Naive thymus-derived CD4-positive, alpha-beta T cell (primary cell): Measurements from ENCODE around the gene IPMK. TPM values are rescaled to one million over a fixed set of nuclear protein-coding genes. Genes with fewer than 3 reads are reported as not detected.
"Not testable (repeated sequence)": the region's sequence is repeated elsewhere in the genome, so short reads cannot be mapped to it uniquely, and the experiment has no call there.

ENCODE experiments used
- ATAC-seq: fragments of 150-1000 bp; cut with Tn5 transposase; 2 replicates; pipeline ENCODE4 v1.10.0; 2021; ENCODE audit warnings: mild to moderate bottlenecking, moderate library complexity
- CTCF ChIA-PET: fragments of 350-600 bp; sonication (Branson Sonifier 250); formaldehyde crosslinking; loops from one replicate; lab custom pipeline; 2021; ENCODE audit warnings: antibody characterized with exemption; lab: Charles Lee
- POLR2A ChIA-PET: fragments of 350-600 bp; sonication (Branson Sonifier 250); formaldehyde crosslinking; loops from one replicate; lab custom pipeline; 2021; ENCODE audit warnings: antibody characterized with exemption, inconsistent platforms; lab: Charles Lee
- DNase-seq, 9 donors: peaks; one replicate each; pipeline versions ENCODE4 v3.0.0 to v3.0.0-alpha.2; 2020 to 2022; ENCODE audit warnings: mixed read lengths in 1 of 9
- H3K27ac ChIP-seq: one replicate; pipeline ENCODE4 v1.7.0; 2013; ENCODE audit warnings: mild to moderate bottlenecking, low read depth, low read length, moderate library complexity
- H3K27me3 ChIP-seq, 2 donors: one replicate each; pipeline ENCODE4 v1.7.0; 2013; ENCODE audit warnings: low read length in 2 of 2, mild to moderate bottlenecking in 2 of 2, moderate library complexity in 2 of 2; ENCODE audit not compliant: control insufficient read depth in 2 of 2, insufficient read depth in 2 of 2
- H3K36me3 ChIP-seq, 3 experiments: 1 replicate in 2 of 3; 2 replicates in 1 of 3; pipeline ENCODE4 v1.7.0; 2013; ENCODE audit warnings: low read length in 3 of 3, mild to moderate bottlenecking in 3 of 3, moderate library complexity in 1 of 3; ENCODE audit not compliant: insufficient read depth in 3 of 3, control insufficient read depth in 2 of 3
- H3K4me1 ChIP-seq, 2 donors: one replicate each; pipeline ENCODE4 v1.7.0; 2013; ENCODE audit warnings: low read length in 2 of 2, mild to moderate bottlenecking in 2 of 2, moderate library complexity in 1 of 2; ENCODE audit not compliant: control insufficient read depth in 2 of 2, insufficient read depth in 2 of 2
- H3K4me3 ChIP-seq: 2 replicates; pipeline ENCODE4 v1.7.0; 2013; ENCODE audit warnings: mild to moderate bottlenecking, low read length
- H3K9me3 ChIP-seq, 3 experiments: 1 replicate in 2 of 3; 2 replicates in 1 of 3; pipeline ENCODE4 v1.7.0; 2013; ENCODE audit warnings: low read length in 3 of 3; ENCODE audit not compliant: control insufficient read depth in 2 of 3
- H3K27ac Mint-ChIP-seq, 9 donors: one replicate each; pipeline ENCODE4 v1.8.0; 2020 to 2022; ENCODE audit warnings: mixed read lengths in 9 of 9, mild to moderate bottlenecking in 8 of 9, moderate library complexity in 5 of 9, inconsistent platforms in 2 of 9
- H3K27me3 Mint-ChIP-seq, 5 donors: one replicate each; pipeline ENCODE4 v1.8.0; 2021 to 2022; ENCODE audit warnings: mixed read lengths in 5 of 5, mild to moderate bottlenecking in 1 of 5
- H3K36me3 Mint-ChIP-seq, 5 donors: one replicate each; pipeline ENCODE4 v1.8.0; 2020 to 2022; ENCODE audit warnings: mixed read lengths in 5 of 5, mild to moderate bottlenecking in 3 of 5, inconsistent platforms in 1 of 5
- H3K4me1 Mint-ChIP-seq, 7 donors: one replicate each; pipeline ENCODE4 v1.8.0; 2020 to 2022; ENCODE audit warnings: mixed read lengths in 7 of 7, mild to moderate bottlenecking in 3 of 7, inconsistent platforms in 1 of 7
- H3K4me3 Mint-ChIP-seq, 10 donors: one replicate each; pipeline ENCODE4 v1.8.0; 2020 to 2022; ENCODE audit warnings: mild to moderate bottlenecking in 10 of 10, mixed read lengths in 10 of 10, moderate library complexity in 6 of 10, inconsistent platforms in 2 of 10
- H3K9me3 Mint-ChIP-seq, 11 donors: one replicate each; pipeline ENCODE4 v1.8.0; 2020 to 2022; ENCODE audit warnings: mixed read lengths in 11 of 11, mild to moderate bottlenecking in 4 of 11, inconsistent platforms in 1 of 11, moderate library complexity in 1 of 11
- intact Hi-C, 2 donors: fragments of 100-400 bp; cut with micrococcal nuclease; formaldehyde crosslinking; loops; one replicate each; pipeline ENCODE4 v1.15.1; 2023
- polyA plus RNA-seq, 2 donors: library from polyadenylated mRNA; unstranded; fragments of 300-500 nt; fragmentation: Illumina TruSeq; gene quantifications; one replicate each; pipeline ENCODE4 v1.2.3, GENCODE V29; 2021
- total RNA-seq, 6 experiments: library from RNA in 5 of 6; stranded (reverse) in 5 of 6; gene quantifications; 1 replicate in 5 of 6; 2 replicates in 1 of 6; pipeline ENCODE4 v1.2.3 and lab custom pipeline; 2021 to 2026

Gene IPMK
- total and polyA plus RNA-seq, 7 experiments from 2014 or later = 1.6 to 6.4 (median 5.0) TPM

- ATAC-seq (no peak), DNase-seq (no peak)
- no peaks in the 10 kb centered on the region for H3K36me3 ChIP-seq
- ChIA-PET POLR2A (no interaction called here), CTCF (no interaction called here)
- Mint-ChIP-seq H3K27ac (no peak overlapping the region), H3K9me3 (peaks cover 0 to 35% (median 8%) of the 10 kb centered on the region in 11 donors), H3K27me3 (no peaks in the 10 kb centered on the region), H3K4me3 (no peak overlapping the region), H3K36me3 (peaks cover 0 to 41% (median 19%) of the 10 kb centered on the region in 5 donors), H3K4me1 (peaks cover 19 to 41% (median 34%) of the 10 kb centered on the region in 7 donors)
- no peaks in the 10 kb centered on the region for H3K27me3 ChIP-seq
- H3K9me3 ChIP-seq = peaks cover 0 to 4% (median 0%) of the 10 kb centered on the region in 3 experiments
- H3K4me3 ChIP-seq = no peak overlapping the region
- no peaks in the 10 kb centered on the region for H3K4me1 ChIP-seq
- intact Hi-C loops = loop anchor here in 1 of 2 donors (10.0 kb wide), 1 partner anchor 48 kb away; no protein-coding TSS in a partner anchor
- H3K27ac ChIP-seq = no peak overlapping the region
Observed at GRCh38 chr10:58243269-58243668, 24.4 kb downstream of the IPMK start.

- peak overlapping the region in 1 of 9 donors; percentile 18 for H3K27ac Mint-ChIP-seq
- peaks cover 0 to 48% (median 34%) of the 10 kb centered on the region in 5 donors for H3K36me3 Mint-ChIP-seq
- Histone ChIP-seq H3K9me3 (peaks cover 0 to 4% (median 0%) of the 10 kb centered on the region in 3 experiments), H3K27ac (no peak overlapping the region), H3K27me3 (no peaks in the 10 kb centered on the region), H3K4me3 (no peak overlapping the region), H3K4me1 (no peaks in the 10 kb centered on the region), H3K36me3 (peaks cover 0 to 13% (median under 1%) of the 10 kb centered on the region in 3 experiments)
- no peak for DNase-seq
- POLR2A ChIA-PET = no interaction called here
- no peak for ATAC-seq
- peak overlapping the region in 2 of 10 donors; percentile 24 to 39 for H3K4me3 Mint-ChIP-seq
- H3K4me1 Mint-ChIP-seq = peaks cover 23 to 41% (median 34%) of the 10 kb centered on the region in 7 donors
- CTCF ChIA-PET = interaction anchor here (1.0 kb wide), 1 partner anchor 12 kb away, joined by 3 read pairs; no protein-coding TSS in a partner anchor
- no peaks in the 10 kb centered on the region for H3K27me3 Mint-ChIP-seq
- peaks cover 0 to 30% (median 6%) of the 10 kb centered on the region in 11 donors for H3K9me3 Mint-ChIP-seq
- intact Hi-C loops = loop anchor here in 1 of 2 donors (10.0 kb wide), 1 partner anchor 47 kb away; no protein-coding TSS in a partner anchor
Observed at GRCh38 chr10:58241346-58241745, 26.3 kb downstream of the IPMK start.

GRCh38 chr10:58240531-58240930 is 27.2 kb downstream of the IPMK start:
- no peak for ATAC-seq
- CTCF ChIA-PET = no interaction called here
- no peaks in the 10 kb centered on the region for H3K27me3 Mint-ChIP-seq
- peaks cover 0 to 4% (median 0%) of the 10 kb centered on the region in 3 experiments for H3K9me3 ChIP-seq
- peaks cover 0 to 19% (median 7%) of the 10 kb centered on the region in 3 experiments for H3K36me3 ChIP-seq
- peaks cover 0 to 47% (median 40%) of the 10 kb centered on the region in 5 donors for H3K36me3 Mint-ChIP-seq
- H3K4me1 ChIP-seq = no peaks in the 10 kb centered on the region
- H3K4me3 ChIP-seq = no peak overlapping the region
- H3K4me1 Mint-ChIP-seq = peaks cover 23 to 41% (median 34%) of the 10 kb centered on the region in 7 donors
- DNase-seq = no peak
- POLR2A ChIA-PET = interaction anchor here (0.6 kb wide), 1 partner anchor 37 kb away, joined by 3 read pairs; no protein-coding TSS in a partner anchor
- H3K27ac Mint-ChIP-seq = no peak overlapping the region
- no peaks in the 10 kb centered on the region for H3K27me3 ChIP-seq
- intact Hi-C loops = loop anchor here in 1 of 2 donors (10.0 kb wide), 1 partner anchor 46 kb away; no protein-coding TSS in a partner anchor
- H3K4me3 Mint-ChIP-seq = peak overlapping the region in 4 of 10 donors; percentile 13 to 39 (median 26)
- peaks cover 0 to 28% (median 6%) of the 10 kb centered on the region in 11 donors for H3K9me3 Mint-ChIP-seq
- H3K27ac ChIP-seq = no peak overlapping the region

GRCh38 chr10:58239561-58240169 is 28.0 kb downstream of the IPMK start:
- no peaks in the 10 kb centered on the region for H3K27me3 Mint-ChIP-seq
- ATAC-seq = no peak
- DNase-seq = no peak
- Histone ChIP-seq H3K4me1 (no peaks in the 10 kb centered on the region), H3K4me3 (no peak overlapping the region), H3K27ac (no peak overlapping the region), H3K27me3 (no peaks in the 10 kb centered on the region), H3K9me3 (peaks cover 0 to 4% (median 0%) of the 10 kb centered on the region in 3 experiments), H3K36me3 (peaks cover 0 to 21% (median 7%) of the 10 kb centered on the region in 3 experiments)
- H3K4me1 Mint-ChIP-seq = peaks cover 25 to 45% (median 34%) of the 10 kb centered on the region in 7 donors
- peaks cover 0 to 54% (median 47%) of the 10 kb centered on the region in 5 donors for H3K36me3 Mint-ChIP-seq
- no peak overlapping the region for H3K4me3 Mint-ChIP-seq
- CTCF ChIA-PET = no interaction called here
- H3K9me3 Mint-ChIP-seq = peaks cover 0 to 22% (median 10%) of the 10 kb centered on the region in 11 donors
- POLR2A ChIA-PET = no interaction called here
- intact Hi-C loops = loop anchor here in 1 of 2 donors (10.0 kb wide), 1 partner anchor 45 kb away; no protein-coding TSS in a partner anchor
- H3K27ac Mint-ChIP-seq = no peak overlapping the region

- ATAC-seq = no peak
- ChIA-PET CTCF (no interaction called here), POLR2A (no interaction called here)
- H3K4me3 Mint-ChIP-seq = peak overlapping the region in 1 of 10 donors; percentile 29
- H3K36me3 Mint-ChIP-seq = peaks cover 7 to 65% (median 56%) of the 10 kb centered on the region in 5 donors
- intact Hi-C loops = no loop called here
- no peaks in the 10 kb centered on the region for H3K9me3 ChIP-seq
- no peaks in the 10 kb centered on the region for H3K27me3 Mint-ChIP-seq
- H3K27ac Mint-ChIP-seq = peak overlapping the region in 1 of 9 donors; percentile 66
- peaks cover 0 to 15% (median 5%) of the 10 kb centered on the region in 11 donors for H3K9me3 Mint-ChIP-seq
- DNase-seq = no peak
- H3K4me3 ChIP-seq = no peak overlapping the region
- no peaks in the 10 kb centered on the region for H3K27me3 ChIP-seq
- H3K27ac ChIP-seq = no peak overlapping the region
- H3K4me1 Mint-ChIP-seq = peaks cover 29 to 46% (median 32%) of the 10 kb centered on the region in 7 donors
- H3K4me1 ChIP-seq = no peaks in the 10 kb centered on the region
- peaks cover 0 to 21% (median 7%) of the 10 kb centered on the region in 3 experiments for H3K36me3 ChIP-seq
Observed at GRCh38 chr10:58237014-58237834, 30.5 kb downstream of the IPMK start.

- H3K27me3 Mint-ChIP-seq, H3K27me3 ChIP-seq, H3K9me3 ChIP-seq, H3K4me1 ChIP-seq, H3K27ac Mint-ChIP-seq, H3K36me3 ChIP-seq, DNase-seq, H3K4me3 ChIP-seq, ATAC-seq, intact Hi-C loops, POLR2A ChIA-PET, H3K27ac ChIP-seq, H3K4me3 Mint-ChIP-seq, CTCF ChIA-PET: not testable (repeated sequence)
- Mint-ChIP-seq H3K4me1 (peaks cover 0 to 13% (median 8%) of the 10 kb centered on the region in 7 donors), H3K9me3 (peaks cover 0 to 12% (median 0%) of the 10 kb centered on the region in 11 donors), H3K36me3 (peaks cover 11 to 76% (median 63%) of the 10 kb centered on the region in 5 donors)
Observed at GRCh38 chr10:58229856-58230255, 37.8 kb downstream of the IPMK start.
